HepG2 (cell line): ENCODE results near the gene GSDMA. TPM values are rescaled to one million over a fixed set of nuclear protein-coding genes. Genes with fewer than 3 reads are reported as not detected.

ENCODE experiments used
- DDIT3 ChIP-seq: sonication (generic); formaldehyde crosslinking; IDR thresholded peaks from 2 replicates; pipeline ENCODE4 v1.4.0; 2020; ENCODE audit warnings: mild to moderate bottlenecking, missing genetic modification reagents
- E2F5 ChIP-seq: sonication (generic); formaldehyde crosslinking; conservative IDR thresholded peaks from 2 replicates; pipeline ENCODE4 v1.4.0; 2020; ENCODE audit warnings: missing genetic modification reagents
- EHMT2 ChIP-seq: fragments of 200-600 bp; sonication (generic); IDR thresholded peaks from 2 replicates; pipeline ENCODE4 v1.7.0; 2017; ENCODE audit warnings: antibody characterized with exemption, low read depth, low read length, borderline replicate concordance
- IRF1 ChIP-seq: sonication (generic); formaldehyde crosslinking; IDR thresholded peaks from 2 replicates; pipeline ENCODE4 v1.4.0; 2020; ENCODE audit warnings: low read depth, mild to moderate bottlenecking, missing genetic modification reagents
- KDM5A ChIP-seq: fragments of 200-600 bp; sonication (generic); IDR thresholded peaks from 2 replicates; pipeline ENCODE4 v1.7.0; 2018; ENCODE audit warnings: antibody characterized with exemption, mild to moderate bottlenecking, low read length, borderline replicate concordance
- MIXL1 ChIP-seq: IDR thresholded peaks from 2 replicates; pipeline ENCODE4 v1.6.1; 2016
- RBM22 ChIP-seq: fragments of 200-400 bp; formaldehyde crosslinking; optimal IDR thresholded peaks from 2 replicates; pipeline ENCODE3; 2017; ENCODE audit warnings: mild to moderate bottlenecking, low read length, moderate library complexity
- TARDBP ChIP-seq: sonication (generic); formaldehyde crosslinking; IDR thresholded peaks from 2 replicates; pipeline ENCODE4 v1.8.0; 2022; ENCODE audit warnings: mild to moderate bottlenecking, missing genetic modification reagents
- ZNF678 ChIP-seq: sonication (generic); formaldehyde crosslinking; IDR thresholded peaks from 2 replicates; pipeline ENCODE4 v1.4.0; 2020; ENCODE audit warnings: mild to moderate bottlenecking, missing genetic modification reagents
- ZNF773 ChIP-seq: sonication (generic); formaldehyde crosslinking; IDR thresholded peaks from 2 replicates; pipeline ENCODE4 v1.4.0; 2020; ENCODE audit warnings: missing genetic modification reagents, borderline replicate concordance
- polyA plus RNA-seq, 8 experiments: library from polyadenylated mRNA; depleted of rRNA in 3 of 8; stranded (reverse) in 7 of 8; unstranded in 1 of 8; fragments of >200 nt; fragmentation: Illumina TruSeq in 4 of 8; extraction: Trizol in 4 of 8; gene quantifications; 2 replicates each; pipeline versions ENCODE4 v1.2.1 to v1.2.3, GENCODE V29; 2011 to 2016; ENCODE audit warnings: low read depth in 4 of 8, missing spikeins in 1 of 8, mixed read lengths in 1 of 8; ENCODE audit not compliant: insufficient read depth in 1 of 8
- total RNA-seq, 5 experiments: library from RNA; depleted of rRNA; stranded (reverse); fragments of >200 nt; fragmentation: Illumina TruSeq; extraction: Trizol; gene quantifications; 2 replicates each; pipeline ENCODE4 v1.2.3, GENCODE V29; 2016; ENCODE audit warnings: low read depth in 1 of 5
- TF ChIP-seq, protein P1 (sequence below): sonication (generic); formaldehyde crosslinking; IDR thresholded peaks from 2 replicates; pipeline ENCODE4 v1.9.0; 2021; ENCODE audit warnings: missing genetic modification reagents, borderline replicate concordance
- TF ChIP-seq, protein P2 (sequence below), 2 experiments: fragments of 450-650 bp in 1 of 2; sonication (generic) in 1 of 2; formaldehyde crosslinking in 1 of 2; IDR thresholded peaks; 2 replicates each; pipeline versions ENCODE4 v1.6.1 to v1.8.0; 2016 to 2022; ENCODE audit warnings: antibody characterized with exemption in 1 of 2, mild to moderate bottlenecking in 1 of 2, missing genetic modification reagents in 1 of 2

Gene GSDMA
- total and polyA plus RNA-seq, 2 of the 13 experiments (the other 11 are each of a cell fraction or from before 2014, with no cell fraction given), result not detected

- TF ChIP-seq KDM5A, result peak; percentile 8; the same call in 1 of the 2 replicates
- TF ChIP-seq, protein P1, sequence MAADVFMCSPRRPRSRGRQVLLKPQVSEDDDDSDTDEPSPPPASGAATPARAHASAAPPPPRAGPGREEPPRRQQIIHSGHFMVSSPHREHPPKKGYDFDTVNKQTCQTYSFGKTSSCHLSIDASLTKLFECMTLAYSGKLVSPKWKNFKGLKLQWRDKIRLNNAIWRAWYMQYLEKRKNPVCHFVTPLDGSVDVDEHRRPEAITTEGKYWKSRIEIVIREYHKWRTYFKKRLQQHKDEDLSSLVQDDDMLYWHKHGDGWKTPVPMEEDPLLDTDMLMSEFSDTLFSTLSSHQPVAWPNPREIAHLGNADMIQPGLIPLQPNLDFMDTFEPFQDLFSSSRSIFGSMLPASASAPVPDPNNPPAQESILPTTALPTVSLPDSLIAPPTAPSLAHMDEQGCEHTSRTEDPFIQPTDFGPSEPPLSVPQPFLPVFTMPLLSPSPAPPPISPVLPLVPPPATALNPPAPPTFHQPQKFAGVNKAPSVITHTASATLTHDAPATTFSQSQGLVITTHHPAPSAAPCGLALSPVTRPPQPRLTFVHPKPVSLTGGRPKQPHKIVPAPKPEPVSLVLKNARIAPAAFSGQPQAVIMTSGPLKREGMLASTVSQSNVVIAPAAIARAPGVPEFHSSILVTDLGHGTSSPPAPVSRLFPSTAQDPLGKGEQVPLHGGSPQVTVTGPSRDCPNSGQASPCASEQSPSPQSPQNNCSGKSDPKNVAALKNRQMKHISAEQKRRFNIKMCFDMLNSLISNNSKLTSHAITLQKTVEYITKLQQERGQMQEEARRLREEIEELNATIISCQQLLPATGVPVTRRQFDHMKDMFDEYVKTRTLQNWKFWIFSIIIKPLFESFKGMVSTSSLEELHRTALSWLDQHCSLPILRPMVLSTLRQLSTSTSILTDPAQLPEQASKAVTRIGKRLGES, result no peak
- no peak for TF ChIP-seq RBM22
- no peak for TF ChIP-seq IRF1 (CRISPR knock-in tag)
- TF ChIP-seq ZNF773 (CRISPR knock-in tag), result no peak
- TF ChIP-seq, protein P2, sequence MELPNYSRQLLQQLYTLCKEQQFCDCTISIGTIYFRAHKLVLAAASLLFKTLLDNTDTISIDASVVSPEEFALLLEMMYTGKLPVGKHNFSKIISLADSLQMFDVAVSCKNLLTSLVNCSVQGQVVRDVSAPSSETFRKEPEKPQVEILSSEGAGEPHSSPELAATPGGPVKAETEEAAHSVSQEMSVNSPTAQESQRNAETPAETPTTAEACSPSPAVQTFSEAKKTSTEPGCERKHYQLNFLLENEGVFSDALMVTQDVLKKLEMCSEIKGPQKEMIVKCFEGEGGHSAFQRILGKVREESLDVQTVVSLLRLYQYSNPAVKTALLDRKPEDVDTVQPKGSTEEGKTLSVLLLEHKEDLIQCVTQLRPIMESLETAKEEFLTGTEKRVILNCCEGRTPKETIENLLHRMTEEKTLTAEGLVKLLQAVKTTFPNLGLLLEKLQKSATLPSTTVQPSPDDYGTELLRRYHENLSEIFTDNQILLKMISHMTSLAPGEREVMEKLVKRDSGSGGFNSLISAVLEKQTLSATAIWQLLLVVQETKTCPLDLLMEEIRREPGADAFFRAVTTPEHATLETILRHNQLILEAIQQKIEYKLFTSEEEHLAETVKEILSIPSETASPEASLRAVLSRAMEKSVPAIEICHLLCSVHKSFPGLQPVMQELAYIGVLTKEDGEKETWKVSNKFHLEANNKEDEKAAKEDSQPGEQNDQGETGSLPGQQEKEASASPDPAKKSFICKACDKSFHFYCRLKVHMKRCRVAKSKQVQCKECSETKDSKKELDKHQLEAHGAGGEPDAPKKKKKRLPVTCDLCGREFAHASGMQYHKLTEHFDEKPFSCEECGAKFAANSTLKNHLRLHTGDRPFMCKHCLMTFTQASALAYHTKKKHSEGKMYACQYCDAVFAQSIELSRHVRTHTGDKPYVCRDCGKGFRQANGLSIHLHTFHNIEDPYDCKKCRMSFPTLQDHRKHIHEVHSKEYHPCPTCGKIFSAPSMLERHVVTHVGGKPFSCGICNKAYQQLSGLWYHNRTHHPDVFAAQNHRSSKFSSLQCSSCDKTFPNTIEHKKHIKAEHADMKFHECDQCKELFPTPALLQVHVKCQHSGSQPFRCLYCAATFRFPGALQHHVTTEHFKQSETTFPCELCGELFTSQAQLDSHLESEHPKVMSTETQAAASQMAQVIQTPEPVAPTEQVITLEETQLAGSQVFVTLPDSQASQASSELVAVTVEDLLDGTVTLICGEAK (IDR thresholded peaks at IDR 0.05), result no peak
- TF ChIP-seq, protein P2 (CRISPR knock-in tag; IDR thresholded peaks at IDR 0.05), result no peak; the same call in 1 of the 2 replicates
- TF ChIP-seq E2F5 (CRISPR knock-in tag), result no peak
- TF ChIP-seq TARDBP (CRISPR knock-in tag), result peak; percentile 68; the same call in 1 of the 2 replicates
- TF ChIP-seq DDIT3, result no peak; the same call in 1 of the 2 replicates
- TF ChIP-seq MIXL1 (CRISPR knock-in tag), result peak; percentile 53; the same call in 1 of the 2 replicates
- TF ChIP-seq ZNF678, result no peak
- TF ChIP-seq EHMT2, result no peak
Observed at GRCh38 chr17:39926588-39927100, 36.2 kb upstream of the GSDMA start (continued).
